Measurements from ENCODE around the gene ZNF526.

GRCh38 chr19:42272535-42272897 lies 52.4 kb downstream of the ZNF526 start:
- TF ChIP-seq, protein P1, sequence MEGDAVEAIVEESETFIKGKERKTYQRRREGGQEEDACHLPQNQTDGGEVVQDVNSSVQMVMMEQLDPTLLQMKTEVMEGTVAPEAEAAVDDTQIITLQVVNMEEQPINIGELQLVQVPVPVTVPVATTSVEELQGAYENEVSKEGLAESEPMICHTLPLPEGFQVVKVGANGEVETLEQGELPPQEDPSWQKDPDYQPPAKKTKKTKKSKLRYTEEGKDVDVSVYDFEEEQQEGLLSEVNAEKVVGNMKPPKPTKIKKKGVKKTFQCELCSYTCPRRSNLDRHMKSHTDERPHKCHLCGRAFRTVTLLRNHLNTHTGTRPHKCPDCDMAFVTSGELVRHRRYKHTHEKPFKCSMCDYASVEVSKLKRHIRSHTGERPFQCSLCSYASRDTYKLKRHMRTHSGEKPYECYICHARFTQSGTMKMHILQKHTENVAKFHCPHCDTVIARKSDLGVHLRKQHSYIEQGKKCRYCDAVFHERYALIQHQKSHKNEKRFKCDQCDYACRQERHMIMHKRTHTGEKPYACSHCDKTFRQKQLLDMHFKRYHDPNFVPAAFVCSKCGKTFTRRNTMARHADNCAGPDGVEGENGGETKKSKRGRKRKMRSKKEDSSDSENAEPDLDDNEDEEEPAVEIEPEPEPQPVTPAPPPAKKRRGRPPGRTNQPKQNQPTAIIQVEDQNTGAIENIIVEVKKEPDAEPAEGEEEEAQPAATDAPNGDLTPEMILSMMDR (IDR thresholded peaks at IDR 0.05; ENCODE audit: poor library complexity, severe bottlenecking) = no peak
- TF ChIP-seq POLR2AphosphoS5 (IDR thresholded peaks at IDR 0.05) (no peak), RAD21 (conservative IDR thresholded peaks at IDR 0.05) (no peak), MXI1 (conservative IDR thresholded peaks at IDR 0.05; ENCODE audit: poor library complexity, severe bottlenecking) (no peak), EZH2 (IDR thresholded peaks at IDR 0.05; ENCODE audit: borderline replicate concordance, insufficient read depth, low read length, poor library complexity, severe bottlenecking) (no peak), EP300 (conservative IDR thresholded peaks at IDR 0.05; ENCODE audit: poor library complexity, severe bottlenecking) (no peak), TAF1 (IDR thresholded peaks at IDR 0.05; ENCODE audit: low read depth) (no peak)
- TF ChIP-seq, protein P2, sequence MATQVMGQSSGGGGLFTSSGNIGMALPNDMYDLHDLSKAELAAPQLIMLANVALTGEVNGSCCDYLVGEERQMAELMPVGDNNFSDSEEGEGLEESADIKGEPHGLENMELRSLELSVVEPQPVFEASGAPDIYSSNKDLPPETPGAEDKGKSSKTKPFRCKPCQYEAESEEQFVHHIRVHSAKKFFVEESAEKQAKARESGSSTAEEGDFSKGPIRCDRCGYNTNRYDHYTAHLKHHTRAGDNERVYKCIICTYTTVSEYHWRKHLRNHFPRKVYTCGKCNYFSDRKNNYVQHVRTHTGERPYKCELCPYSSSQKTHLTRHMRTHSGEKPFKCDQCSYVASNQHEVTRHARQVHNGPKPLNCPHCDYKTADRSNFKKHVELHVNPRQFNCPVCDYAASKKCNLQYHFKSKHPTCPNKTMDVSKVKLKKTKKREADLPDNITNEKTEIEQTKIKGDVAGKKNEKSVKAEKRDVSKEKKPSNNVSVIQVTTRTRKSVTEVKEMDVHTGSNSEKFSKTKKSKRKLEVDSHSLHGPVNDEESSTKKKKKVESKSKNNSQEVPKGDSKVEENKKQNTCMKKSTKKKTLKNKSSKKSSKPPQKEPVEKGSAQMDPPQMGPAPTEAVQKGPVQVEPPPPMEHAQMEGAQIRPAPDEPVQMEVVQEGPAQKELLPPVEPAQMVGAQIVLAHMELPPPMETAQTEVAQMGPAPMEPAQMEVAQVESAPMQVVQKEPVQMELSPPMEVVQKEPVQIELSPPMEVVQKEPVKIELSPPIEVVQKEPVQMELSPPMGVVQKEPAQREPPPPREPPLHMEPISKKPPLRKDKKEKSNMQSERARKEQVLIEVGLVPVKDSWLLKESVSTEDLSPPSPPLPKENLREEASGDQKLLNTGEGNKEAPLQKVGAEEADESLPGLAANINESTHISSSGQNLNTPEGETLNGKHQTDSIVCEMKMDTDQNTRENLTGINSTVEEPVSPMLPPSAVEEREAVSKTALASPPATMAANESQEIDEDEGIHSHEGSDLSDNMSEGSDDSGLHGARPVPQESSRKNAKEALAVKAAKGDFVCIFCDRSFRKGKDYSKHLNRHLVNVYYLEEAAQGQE (IDR thresholded peaks at IDR 0.05; ENCODE audit: borderline replicate concordance) = no peak

Measured in neural cell (in vitro differentiated cells).